Islet precursor cell (in vitro differentiated cells): Measurements from ENCODE around the gene CDKAL1.

Experiments used
- DNase-seq: peaks from one replicate; pipeline ENCODE4 v3.0.0-alpha.2; 2018

Gene CDKAL1

DNA sequence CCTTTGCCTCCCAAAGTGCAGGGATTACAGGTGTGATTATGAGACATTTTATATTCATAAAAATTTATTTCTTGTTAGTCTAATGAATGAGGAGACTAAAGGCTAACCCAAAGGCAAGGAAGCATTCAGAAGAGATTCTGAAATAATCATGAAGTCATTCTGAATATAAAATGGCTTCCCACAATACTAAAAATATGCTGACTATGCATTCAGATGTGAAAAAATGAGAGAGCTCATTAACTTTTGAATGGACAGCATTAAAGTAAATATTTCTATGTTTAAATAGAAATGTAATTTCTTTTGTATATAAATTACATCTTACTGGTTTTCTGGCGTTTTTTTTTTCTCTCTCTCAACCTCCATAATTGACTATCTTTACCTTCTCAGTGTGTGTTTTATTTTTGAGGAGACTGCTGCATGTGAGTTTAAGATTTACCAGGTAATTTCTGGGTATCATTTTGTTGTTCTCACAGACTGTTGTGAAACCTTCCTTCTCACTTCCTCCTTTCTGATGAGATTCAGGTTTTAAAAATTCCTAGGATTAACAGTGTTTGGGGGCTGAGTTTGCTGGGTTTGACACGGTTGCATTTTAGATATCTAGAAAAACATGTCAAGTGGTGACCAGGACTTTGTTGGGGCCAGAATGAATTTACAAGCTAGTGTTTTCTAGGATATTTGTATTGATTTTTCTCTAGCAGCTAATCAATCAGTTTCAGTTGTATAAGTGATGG is 316.6 kb downstream of the CDKAL1 start:
- no peak for DNase-seq

DNA sequence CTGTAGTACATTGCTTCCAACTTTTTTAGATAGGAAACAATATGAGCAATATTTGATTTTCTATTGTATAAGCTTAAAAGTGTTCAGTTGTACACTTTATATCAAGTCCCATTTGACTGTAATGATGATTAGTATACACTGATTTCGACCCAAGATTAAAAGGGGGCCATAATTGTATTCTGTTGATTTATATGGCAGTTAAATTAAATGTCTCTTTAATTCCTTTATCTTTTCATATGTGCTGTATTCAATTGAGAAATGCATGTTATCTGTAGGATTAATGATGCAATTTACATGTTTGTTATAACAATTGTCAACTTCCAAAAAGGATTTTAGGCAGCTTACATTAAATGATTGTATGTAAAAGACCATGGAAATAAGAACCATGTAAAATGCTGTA is 317.5 kb downstream of the CDKAL1 start:
- no peak for DNase-seq

DNA sequence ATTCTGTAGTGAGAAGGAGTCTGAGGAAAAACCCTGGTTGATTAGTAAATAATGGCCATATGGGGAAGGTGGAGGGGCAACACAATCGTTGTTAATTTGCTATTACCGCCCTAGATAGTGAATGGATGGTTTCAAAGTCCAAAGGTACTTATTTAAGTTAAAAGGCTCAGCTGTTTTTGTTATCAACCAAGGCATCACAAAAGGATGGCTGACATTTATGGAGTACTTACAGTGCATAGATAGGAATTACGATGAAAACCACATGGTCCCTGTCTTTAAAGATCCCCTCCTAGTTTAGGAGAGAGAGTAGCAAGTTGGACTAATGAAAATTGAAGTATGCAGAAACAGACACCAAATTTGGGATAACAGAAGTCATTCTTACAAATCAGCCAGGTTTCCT is 319.6 kb downstream of the CDKAL1 start:
- DNase-seq: no peak

DNA sequence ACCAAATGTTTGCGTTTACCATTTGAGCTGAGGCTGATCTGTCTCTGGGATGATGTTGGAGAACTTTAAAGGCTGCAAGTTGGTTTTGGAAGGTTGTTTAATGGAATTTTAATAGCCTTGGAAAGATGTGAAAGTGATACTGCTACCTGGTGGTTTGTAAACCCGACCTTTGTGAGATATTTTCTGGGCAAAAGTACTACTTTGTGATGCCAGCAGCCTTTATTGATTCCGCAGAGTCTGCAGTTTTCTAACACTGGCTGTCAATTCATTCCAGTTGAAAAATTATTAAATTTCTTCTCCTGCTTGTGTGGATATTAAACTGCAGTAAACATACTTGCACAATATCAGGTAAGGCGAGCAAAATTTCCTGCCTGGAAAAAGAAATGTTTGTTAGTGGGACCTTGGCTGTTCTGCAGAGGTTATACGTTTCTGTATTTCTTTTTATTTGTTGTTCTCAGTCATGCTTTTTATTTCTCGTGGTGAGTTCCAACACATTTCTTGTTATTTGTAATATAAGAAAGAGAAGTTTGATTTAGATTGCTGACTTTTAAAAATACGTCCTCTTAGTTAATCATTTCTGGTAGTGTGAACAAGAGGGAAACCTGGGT is 322.5 kb downstream of the CDKAL1 start:
- DNase-seq: no peak

DNA sequence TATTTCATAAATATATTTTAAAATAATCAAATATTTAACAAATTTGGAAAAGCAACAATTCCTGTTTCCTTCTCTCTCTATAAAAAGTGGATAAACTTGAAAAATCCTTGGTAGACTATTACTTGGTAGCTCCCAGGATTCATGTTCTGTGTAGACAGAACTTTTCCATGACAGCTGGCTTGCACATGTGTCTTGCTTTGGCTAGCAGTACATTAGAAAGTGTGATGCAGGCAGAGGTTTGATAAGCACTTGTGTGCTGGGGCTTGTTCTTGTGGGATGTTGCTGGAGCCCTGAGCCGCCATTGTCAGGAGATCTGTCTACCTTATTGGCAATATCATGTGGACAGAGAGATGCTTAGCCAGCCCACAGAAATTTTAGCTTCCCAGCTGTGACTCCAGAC is 327.2 kb downstream of the CDKAL1 start:
- DNase-seq: no peak

DNA sequence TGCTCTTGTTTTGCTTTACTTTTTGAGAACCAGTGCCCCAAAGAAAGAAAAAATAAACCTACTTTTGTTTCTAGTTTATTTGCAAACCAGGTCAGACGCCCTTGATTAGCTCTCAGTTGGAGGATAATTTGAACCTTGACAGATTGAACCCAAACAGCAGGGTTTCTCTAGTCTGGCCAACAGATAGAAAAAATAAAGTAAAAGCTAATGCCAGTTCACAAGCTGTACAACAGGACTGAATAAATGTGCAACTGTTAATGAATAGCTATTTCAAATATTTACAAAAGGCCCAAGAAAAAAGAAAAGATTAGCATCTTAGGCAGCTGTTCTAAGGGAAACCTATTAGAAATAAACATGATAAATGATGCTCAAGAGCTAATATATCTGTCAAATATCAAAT is 331.8 kb downstream of the CDKAL1 start:
- DNase-seq: no peak

DNA sequence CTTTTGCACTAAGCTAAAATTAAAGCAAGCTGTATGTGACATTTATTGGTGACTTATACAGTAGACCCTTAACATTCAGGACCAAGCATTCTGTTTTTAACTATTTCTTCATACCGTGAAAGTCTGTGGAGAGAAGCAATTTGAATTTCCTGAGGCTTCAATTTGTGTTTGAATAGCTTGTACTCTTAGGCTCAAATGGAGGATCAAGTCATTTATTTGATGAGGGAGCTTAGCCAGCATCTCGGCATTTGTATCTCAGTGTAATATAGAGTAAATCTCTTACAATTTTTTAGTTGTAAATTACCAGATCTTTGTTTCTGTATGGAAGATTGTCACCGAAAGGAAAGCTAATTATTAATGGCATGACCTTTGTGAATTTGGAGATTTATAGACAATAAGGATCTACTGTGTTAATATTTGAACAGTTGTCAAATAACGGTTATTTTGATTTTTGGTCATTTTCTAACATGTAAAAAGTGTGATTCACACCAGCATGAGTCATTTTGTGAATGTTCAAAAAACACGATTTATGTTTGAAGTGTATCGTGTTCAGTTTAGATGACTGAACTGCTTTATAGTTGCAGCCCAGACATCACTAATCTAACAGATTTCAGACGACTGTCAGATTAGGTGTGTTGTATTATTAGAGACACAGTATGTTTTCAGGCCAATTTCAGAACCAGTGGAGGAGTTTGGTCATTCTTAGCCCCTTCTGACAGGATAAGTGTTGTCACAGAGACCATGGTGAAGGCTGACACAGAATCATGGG is 332.9 kb downstream of the CDKAL1 start:
- no peak for DNase-seq

DNA sequence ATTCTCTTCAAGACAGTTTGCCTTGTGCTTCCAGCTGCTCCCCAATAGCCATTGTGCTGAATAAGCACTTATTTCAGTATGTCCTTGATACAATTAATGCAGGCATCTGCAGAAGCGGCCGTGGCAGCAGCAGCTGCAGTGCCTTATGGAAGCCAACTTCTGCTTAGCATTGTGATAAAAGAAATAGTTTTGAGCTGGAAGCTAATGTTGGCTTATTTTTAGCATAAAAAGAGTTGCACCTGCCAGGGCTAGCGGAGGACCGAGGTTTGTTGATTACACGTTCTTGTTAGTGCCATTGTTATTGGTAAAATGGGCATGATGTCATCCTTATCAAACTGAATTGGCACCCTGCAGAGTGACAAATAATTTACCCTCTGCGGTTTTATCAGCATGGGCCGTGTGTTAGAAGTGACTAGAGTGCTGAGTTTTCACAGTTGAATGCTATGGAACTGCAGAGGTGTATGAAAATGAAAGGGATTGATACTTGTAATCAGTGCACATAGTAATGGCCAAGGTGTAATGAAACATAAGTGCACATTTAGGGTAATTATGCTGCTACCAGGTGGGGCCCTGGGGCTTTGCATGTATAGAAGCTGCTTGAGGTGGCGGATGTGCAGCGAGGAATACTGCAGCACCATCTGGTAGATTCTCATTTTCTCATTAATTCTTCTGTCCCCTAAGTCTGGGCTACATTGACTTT is 334.3 kb downstream of the CDKAL1 start:
- DNase-seq: no peak

DNA sequence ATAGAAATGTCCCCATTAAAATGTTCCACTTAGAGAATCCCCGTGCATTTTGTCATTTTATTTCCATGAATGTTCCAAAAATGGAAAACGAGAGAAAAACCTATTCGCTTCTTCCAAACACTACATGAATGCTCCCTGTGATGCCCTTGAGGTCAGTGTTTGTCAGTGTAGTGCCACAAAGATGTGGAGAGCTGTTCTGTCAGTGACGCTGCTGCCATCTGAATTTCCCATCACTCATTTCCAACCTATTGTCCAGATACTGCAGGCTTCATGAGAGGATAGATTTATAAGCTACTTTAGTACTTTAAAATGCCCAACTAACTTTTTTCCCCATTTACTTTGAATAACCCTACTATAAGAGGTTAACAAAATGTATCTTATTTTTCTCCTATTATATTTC is 335.8 kb downstream of the CDKAL1 start:
- DNase-seq: no peak

DNA sequence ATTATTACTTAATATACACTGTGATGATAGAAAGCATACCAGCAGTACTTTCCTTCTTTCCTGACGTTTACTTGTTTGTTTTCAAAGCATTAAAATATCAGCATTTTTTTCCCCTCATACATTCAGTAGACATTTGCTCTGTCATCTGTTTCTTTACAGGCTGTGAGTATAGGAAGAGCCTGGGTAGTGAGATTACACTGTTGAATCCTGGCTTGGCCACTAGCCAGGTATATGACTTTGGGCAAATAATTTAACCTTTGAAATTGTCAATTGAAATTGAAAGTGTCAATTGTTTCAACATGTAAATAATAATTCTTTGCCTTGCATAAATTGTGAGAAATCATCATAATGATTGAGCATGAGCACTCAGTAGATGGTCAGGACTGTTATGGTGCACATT is 336.2 kb downstream of the CDKAL1 start:
- no peak for DNase-seq

DNA sequence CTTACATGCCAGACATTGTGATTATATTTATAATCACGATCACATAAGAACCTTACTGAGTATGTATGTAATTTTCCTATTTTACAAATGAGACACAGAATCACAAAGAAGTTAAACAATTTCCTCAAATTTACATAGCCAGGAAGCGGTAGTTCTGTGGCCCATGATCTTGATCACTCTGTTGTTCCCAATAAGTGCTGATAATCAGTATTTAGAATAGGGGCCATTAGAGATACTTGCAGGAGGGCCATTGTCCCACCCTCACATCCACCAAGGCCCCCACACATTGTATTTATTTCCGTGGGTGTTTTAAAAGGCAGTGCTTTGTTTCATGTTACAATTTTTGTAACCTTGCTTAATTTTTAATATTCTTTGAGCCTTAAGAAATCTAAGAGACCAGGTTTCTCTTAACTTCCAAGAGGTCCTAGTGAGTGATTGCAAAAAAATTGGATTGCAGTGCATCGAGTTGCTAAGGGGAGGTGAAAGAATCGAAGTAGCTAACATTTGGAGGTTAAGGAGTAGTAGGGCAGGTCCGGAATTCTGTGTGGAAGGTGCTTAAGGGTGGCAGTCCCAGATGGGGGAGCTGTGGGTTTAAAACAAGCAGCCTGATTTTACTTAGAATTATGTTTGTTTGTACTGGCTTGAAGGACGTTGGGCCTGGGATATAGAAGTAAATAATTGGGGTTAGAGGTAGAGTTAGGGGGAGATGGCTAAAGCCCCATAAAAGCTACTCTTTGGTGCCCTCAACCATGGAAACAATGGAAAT is 339.4 kb downstream of the CDKAL1 start:
- no peak for DNase-seq

DNA sequence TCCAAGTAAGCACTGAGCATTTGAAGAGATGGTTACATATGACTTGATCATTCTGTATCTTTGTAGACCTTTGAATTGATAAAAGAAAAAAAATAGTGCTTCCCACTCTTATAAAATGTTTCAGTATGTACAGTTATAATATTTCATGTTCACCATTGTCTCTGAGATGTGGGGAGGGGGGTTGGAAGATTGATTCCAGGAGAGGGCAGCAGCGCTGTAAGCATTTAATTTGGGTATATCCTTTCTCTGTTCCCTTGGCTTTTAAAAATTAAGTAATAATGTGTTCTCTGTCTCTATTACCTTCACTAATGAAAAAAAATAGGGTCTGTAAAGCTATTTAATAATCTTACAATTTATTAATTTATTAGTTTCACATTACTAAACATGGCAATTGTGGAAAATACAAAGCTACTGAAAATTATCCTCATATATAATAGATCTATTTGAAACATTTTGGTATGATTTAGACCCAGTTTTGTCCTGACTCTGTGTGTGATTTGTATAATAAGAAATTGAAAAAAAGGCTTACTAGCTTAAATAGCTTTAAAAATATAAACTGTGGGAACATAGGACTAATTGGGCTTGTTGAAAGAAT is 341.2 kb downstream of the CDKAL1 start:
- no peak for DNase-seq

DNA sequence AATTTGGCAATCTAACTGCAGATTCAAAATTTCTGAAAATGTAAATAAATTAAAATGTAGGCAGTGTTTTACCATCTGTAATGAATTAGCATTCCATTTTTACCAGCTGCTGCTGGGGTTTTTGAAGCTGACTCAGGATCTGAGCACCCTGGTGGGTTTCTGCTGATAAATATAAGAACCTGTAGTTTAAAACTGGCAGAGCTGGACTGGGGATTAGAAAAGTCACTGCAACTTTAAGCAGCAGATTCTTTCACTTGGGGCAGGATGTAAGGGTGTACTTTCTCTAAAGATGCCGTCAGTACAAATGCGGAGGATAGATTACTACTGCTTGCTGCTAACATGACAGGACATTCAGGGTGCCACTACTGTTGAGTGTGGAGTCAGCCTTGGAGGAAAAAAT is 341.8 kb downstream of the CDKAL1 start:
- no peak for DNase-seq

DNA sequence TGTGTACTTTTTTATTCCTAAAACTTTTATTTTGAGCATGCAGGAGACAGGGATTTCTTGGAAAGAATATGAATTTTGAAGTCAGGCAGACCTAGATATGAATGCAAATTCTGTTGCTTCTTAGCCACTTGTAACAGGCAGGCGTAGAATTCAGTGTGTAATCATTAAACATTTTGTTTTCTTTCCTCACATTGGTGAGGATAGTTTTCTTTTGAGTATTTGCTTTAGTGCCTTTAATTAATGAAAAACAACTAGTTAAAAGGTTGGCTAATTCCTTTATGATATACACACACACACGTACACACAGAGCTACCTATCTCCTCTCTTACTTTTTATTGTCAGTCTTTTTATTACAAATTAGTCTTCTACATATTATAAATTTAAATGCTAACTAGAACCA is 342.3 kb downstream of the CDKAL1 start:
- DNase-seq: no peak

DNA sequence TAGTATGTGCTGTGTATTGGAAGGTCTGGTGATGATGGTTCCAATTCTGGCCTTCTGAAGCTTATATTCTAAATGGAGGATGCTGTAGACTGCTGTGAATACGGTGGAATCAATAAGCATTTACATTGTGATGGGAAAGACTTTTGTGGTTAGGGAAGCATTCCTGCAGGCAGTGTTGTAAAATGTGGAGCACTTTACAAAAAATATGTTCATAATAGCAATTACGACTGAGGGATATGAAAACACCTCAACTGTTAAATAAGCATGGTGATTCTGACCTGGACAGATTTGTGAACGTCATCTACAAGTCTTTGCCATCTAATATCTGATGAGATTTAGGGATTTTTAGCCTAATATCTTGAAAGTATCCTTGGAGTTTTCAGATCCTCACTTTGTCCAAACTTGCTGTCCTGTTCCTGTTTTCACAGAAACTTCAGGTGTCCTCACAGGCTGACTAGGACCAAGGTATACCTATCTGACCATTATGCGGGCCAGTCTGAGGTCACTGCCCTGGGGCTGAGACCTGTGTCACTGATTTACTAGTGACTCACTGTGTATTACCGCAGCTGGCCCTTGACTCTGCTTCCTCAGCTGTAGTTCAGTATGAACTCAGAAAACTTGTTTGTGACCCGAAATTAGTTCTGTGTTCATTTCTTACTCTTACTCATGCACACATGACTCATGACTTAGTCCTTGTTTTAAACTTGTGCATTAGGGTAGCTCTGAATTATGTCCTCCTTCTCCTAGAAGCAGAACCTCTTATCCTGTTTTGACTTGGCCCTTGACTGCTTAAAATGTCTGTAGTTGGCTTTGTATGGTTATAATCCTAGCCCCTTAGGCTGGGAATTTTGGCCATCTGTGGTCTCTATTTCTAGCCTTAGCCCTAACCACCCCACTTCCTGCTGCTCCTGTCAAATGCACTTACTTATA is 343.0 kb downstream of the CDKAL1 start:
- peak; percentile 98 for DNase-seq

DNA sequence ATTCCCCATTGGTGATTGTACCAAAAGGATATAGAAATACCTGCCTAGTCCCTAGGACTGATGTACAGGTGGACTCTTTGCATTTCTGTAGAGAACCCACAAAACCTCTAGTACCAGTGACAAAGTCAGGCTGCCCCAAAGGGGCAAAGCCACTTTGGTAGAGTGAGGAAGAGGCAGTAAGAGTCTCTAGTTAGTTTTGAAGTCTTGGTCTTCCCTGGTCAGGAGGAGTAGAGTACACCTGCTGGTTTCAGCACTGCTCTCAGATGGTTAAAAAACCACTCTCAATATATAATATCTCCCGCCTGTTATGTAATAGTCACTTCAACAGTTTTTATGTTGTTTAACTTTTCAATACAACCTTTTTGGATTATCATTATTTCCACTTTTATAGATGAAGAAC is 344.9 kb downstream of the CDKAL1 start:
- no peak for DNase-seq

DNA sequence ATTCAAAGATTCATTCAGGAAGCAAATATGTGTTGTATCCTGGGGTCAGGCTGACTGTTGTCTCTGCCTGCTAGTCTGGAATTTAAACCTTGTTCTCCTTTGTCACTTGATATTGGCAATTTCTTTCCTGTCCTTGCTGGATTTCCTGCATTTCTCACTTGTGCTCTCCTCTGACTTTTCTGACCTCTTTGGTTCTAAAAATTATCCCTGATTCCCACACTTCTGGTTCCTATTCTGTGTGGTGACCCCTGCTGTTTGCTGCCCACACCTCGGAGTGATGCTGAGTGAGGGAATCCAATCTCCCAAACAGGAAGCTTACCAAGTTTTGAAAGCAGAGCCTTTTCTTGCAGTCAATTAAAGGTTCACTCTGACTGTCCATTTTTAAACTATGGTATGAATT is 345.3 kb downstream of the CDKAL1 start:
- no peak for DNase-seq

DNA sequence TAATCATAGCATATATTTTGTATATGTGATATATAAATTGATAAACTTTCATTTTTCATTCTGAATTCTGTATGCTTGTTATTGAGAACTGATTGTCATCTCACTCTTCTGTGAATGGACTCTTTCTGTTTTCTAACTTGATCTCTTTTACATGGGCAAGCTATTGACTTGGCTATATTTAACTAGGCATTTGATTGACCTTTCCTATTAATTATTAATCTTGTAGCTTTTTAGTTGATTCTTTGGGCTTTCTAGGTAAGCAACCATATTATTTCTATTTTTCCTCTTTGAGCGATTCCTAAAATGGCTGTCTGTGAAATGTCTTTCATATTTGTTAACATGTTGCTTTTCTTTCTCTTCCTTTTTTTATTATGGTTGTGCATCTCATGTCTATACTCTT is 347.1 kb downstream of the CDKAL1 start:
- DNase-seq: no peak

DNA sequence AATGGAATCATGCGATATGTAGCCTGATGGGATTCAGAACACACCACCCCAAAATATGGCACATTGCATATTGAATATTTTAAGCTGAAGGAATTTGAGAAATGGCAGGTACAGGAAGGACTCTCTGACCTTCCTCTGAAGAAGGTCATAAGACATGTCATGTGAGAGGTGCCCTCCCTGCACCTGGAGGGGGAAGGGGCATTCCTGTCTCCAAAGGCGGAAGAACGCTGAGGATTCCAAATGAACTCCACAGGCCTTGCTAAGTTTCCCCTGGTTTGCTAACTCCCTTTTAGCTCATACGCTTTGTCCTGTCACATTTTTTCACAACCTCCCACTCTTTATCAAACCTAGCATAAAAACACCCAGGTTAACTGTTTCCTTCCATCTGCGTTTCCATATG is 347.8 kb downstream of the CDKAL1 start:
- DNase-seq: no peak

DNA sequence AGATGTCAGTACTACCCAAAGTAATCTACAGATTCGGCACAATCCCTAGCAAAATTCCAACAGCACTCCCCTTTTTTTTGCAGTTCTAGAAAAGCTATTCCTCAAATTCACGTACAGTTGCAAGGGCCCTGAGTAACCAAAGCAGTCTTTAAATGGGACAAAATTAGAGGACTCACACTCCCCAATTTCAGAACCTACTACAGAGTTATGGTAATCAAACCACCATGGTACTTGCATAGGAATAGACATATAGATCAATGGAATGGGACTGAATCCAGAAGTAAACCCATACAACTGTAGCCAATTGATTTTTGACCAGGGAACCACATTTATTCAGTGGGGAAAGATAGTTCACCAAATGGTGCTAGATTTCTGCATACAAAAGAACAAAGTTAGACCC is 350.8 kb downstream of the CDKAL1 start:
- DNase-seq: no peak

DNA sequence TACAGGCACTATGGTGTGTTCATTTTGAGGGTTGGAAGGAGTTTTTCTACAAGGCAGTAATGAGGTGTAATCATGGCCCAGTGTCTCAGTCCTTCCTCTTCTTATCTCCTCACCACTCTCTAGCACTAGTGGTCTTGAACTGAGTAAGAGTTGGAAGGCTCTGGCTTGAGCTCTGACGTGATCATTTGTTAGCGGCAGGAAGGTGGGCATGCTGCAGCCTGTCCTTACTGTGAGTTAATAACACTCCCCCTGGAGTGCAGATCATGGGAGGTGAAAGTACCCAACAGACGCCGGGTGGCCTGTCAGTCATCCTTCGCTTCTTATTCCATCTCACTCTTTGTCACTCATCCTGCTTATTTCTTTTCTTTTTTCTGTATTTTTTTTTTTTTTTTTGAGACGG is 356.9 kb downstream of the CDKAL1 start:
- no peak for DNase-seq
